ENCODE data around the gene AGMAT. TPM values are rescaled to one million over a fixed set of nuclear protein-coding genes. Genes with fewer than 3 reads are reported as not detected.

AGMAT gene
- total and polyA plus RNA-seq, 2 donors (not counting 1 experiment from before 2014, with no cell fraction given) = 0.52 to 1.2 TPM

- no peak overlapping the region for H3K4me2 ChIP-seq (ENCODE audit: extremely low read depth, insufficient read depth, low read length)
- peaks cover 5% of the 10 kb centered on the region for H3K36me3 ChIP-seq (ENCODE audit: control insufficient read depth, insufficient read depth, low read length)
- peak in 1 of 2 donors; percentile 77 for DNase-seq (ENCODE audit: low read depth in 2 of 2)
These were observed 42.6 kb upstream of the AGMAT start for GRCh38 chr1:15627343-15627988.

GRCh38 chr1:15626269-15626950 lies 41.6 kb upstream of the AGMAT start:
- no peak overlapping the region for H3K4me3 ChIP-seq (replicated peaks in 1 of 4; ENCODE audit: control extremely low read depth in 1 of 4, insufficient read depth in 1 of 4, low read depth in 3 of 4, low read length in 4 of 4)
- H3K27me3 ChIP-seq (ENCODE audit: control insufficient read depth, insufficient read depth, low read length) = no peaks in the 10 kb centered on the region
- peaks cover 2% of the 10 kb centered on the region for H4K20me1 ChIP-seq (ENCODE audit: control insufficient read depth, extremely low read depth, insufficient read depth, low read length)
- no peak overlapping the region for H3K9ac ChIP-seq (ENCODE audit: insufficient read depth, low read length)
- peaks cover 5% of the 10 kb centered on the region for H3K36me3 ChIP-seq (ENCODE audit: control insufficient read depth, insufficient read depth, low read length)
- H3K4me1 ChIP-seq (ENCODE audit: control insufficient read depth, extremely low read depth, insufficient read depth, low read length) = peaks cover 3% of the 10 kb centered on the region
- no peaks in the 10 kb centered on the region for H3K9me3 ChIP-seq (ENCODE audit: control insufficient read depth, insufficient read depth, low read depth, low read length)
- no peak overlapping the region for H3K4me2 ChIP-seq (ENCODE audit: extremely low read depth, insufficient read depth, low read length)
- H3K79me2 ChIP-seq (ENCODE audit: control insufficient read depth, insufficient read depth, low read length) = peaks cover 52% of the 10 kb centered on the region
- TF ChIP-seq CTCF (conservative IDR thresholded peaks at IDR 0.05 in 1 of 2, IDR thresholded peaks at IDR 0.05 in 1 of 2; ENCODE audit: low read depth in 1 of 2, low read length in 2 of 2) (no peak), EZH2 (IDR thresholded peaks at IDR 0.05; ENCODE audit: low read length, missing control alignments) (no peak)
- no peak overlapping the region for H3K27ac ChIP-seq (ENCODE audit: insufficient read depth, low read length)
- no peak for DNase-seq (ENCODE audit: low read depth in 2 of 2)
- H2AFZ ChIP-seq (ENCODE audit: low read length) = no peak overlapping the region

More at GRCh38 chr1:15627343-15627988, 42.6 kb upstream of the AGMAT start:
- Histone ChIP-seq H3K79me2 (ENCODE audit: control insufficient read depth, insufficient read depth, low read length) (peaks cover 41% of the 10 kb centered on the region), H3K4me1 (ENCODE audit: control insufficient read depth, extremely low read depth, insufficient read depth, low read length) (no peaks in the 10 kb centered on the region), H2AFZ (ENCODE audit: low read length) (no peak overlapping the region), H4K20me1 (ENCODE audit: control insufficient read depth, extremely low read depth, insufficient read depth, low read length) (peaks cover 2% of the 10 kb centered on the region), H3K9ac (ENCODE audit: insufficient read depth, low read length) (no peak overlapping the region), H3K27ac (ENCODE audit: insufficient read depth, low read length) (no peak overlapping the region), H3K27me3 (ENCODE audit: control insufficient read depth, insufficient read depth, low read length) (no peaks in the 10 kb centered on the region), H3K9me3 (ENCODE audit: control insufficient read depth, insufficient read depth, low read depth, low read length) (no peaks in the 10 kb centered on the region), H3K4me3 (replicated peaks in 1 of 4; ENCODE audit: control extremely low read depth in 1 of 4, insufficient read depth in 1 of 4, low read depth in 3 of 4, low read length in 4 of 4) (no peak overlapping the region)
- no peak for TF ChIP-seq EZH2 (IDR thresholded peaks at IDR 0.05; ENCODE audit: low read length, missing control alignments)
- no peak for TF ChIP-seq CTCF (conservative IDR thresholded peaks at IDR 0.05 in 1 of 2, IDR thresholded peaks at IDR 0.05 in 1 of 2; ENCODE audit: low read depth in 1 of 2, low read length in 2 of 2)

DNA sequence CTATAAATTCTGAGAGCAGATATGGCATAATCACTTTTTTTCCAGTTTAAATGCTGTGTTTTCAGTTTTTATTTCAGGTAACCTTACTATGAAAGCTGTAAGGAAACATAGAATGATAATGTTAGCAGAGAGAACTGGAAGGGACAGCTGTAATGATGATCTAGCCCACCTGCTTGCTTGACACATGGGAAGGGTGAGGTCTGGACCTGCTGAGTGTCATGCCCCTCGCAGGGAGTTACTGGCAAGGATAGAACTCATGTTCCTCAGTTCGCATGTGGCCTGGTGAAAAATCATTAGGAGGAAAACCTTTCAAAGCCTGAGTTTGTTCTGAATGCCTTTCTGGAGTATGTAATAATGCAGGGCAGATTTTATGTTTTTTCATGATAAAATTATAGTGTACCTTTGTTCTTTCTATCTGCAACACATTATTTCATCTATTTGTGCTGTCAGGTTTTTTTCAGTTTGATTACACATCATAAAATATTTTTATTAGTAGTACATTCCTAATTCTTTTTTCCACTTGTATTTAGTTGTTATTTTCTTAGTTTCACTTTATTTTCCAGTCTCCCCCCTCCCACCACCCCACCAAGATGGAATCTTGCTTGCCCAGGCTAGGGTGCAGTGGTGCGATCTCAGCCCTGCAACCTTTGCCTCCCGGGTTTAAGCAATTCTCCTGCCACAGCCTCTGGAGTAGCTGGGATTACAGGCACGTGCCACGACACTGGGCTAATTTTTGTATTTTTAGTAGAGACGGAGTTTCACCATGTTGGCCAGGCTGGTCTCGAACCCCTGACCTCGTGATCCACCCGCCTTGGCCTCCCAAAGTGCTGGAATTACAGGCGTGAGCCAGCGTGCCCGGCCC lies 40.4 kb upstream of the AGMAT start:
- TF ChIP-seq CTCF (conservative IDR thresholded peaks at IDR 0.05 in 1 of 2, IDR thresholded peaks at IDR 0.05 in 1 of 2; ENCODE audit: low read depth in 1 of 2, low read length in 2 of 2) = no peak
- no peak for TF ChIP-seq EZH2 (IDR thresholded peaks at IDR 0.05; ENCODE audit: low read length, missing control alignments)
- DNase-seq (ENCODE audit: low read depth in 2 of 2) = no peak
- no peak overlapping the region for H3K9ac ChIP-seq (ENCODE audit: insufficient read depth, low read length)

More for the DNA sequence above, 40.4 kb upstream of the AGMAT start:
- Histone ChIP-seq H3K4me1 (ENCODE audit: control insufficient read depth, extremely low read depth, insufficient read depth, low read length) (peaks cover 9% of the 10 kb centered on the region), H3K4me2 (ENCODE audit: extremely low read depth, insufficient read depth, low read length) (no peak overlapping the region), H3K79me2 (ENCODE audit: control insufficient read depth, insufficient read depth, low read length) (peaks cover 63% of the 10 kb centered on the region), H3K27me3 (ENCODE audit: control insufficient read depth, insufficient read depth, low read length) (no peaks in the 10 kb centered on the region), H3K9me3 (ENCODE audit: control insufficient read depth, insufficient read depth, low read depth, low read length) (no peaks in the 10 kb centered on the region), H4K20me1 (ENCODE audit: control insufficient read depth, extremely low read depth, insufficient read depth, low read length) (peaks cover 2% of the 10 kb centered on the region), H3K36me3 (ENCODE audit: control insufficient read depth, insufficient read depth, low read length) (peaks cover 4% of the 10 kb centered on the region), H3K27ac (ENCODE audit: insufficient read depth, low read length) (no peak overlapping the region), H3K4me3 (replicated peaks in 1 of 4; ENCODE audit: control extremely low read depth in 1 of 4, insufficient read depth in 1 of 4, low read depth in 3 of 4, low read length in 4 of 4) (no peak overlapping the region), H2AFZ (ENCODE audit: low read length) (no peak overlapping the region)
